Nephron (organoid): ENCODE results near the gene UBE2F.

ENCODE experiments used
- H3K27ac Mint-ChIP-seq, 3 experiments: 2 replicates each; pipeline ENCODE4 v1.8.0; 2020; ENCODE audit warnings: mixed read lengths in 3 of 3, mild to moderate bottlenecking in 2 of 3, moderate library complexity in 1 of 3
- H3K27me3 Mint-ChIP-seq: 2 replicates; pipeline ENCODE4 v1.8.0; 2021; ENCODE audit warnings: low read depth, mild to moderate bottlenecking, moderate library complexity, mixed read lengths
- H3K36me3 Mint-ChIP-seq: 2 replicates; pipeline ENCODE4 v1.8.0; 2020; ENCODE audit warnings: low read depth, mixed read lengths
- H3K4me1 Mint-ChIP-seq: 2 replicates; pipeline ENCODE4 v1.8.0; 2020; ENCODE audit warnings: mixed read lengths
- H3K4me3 Mint-ChIP-seq, 3 experiments: 2 replicates each; pipeline ENCODE4 v1.8.0; 2020; ENCODE audit warnings: mild to moderate bottlenecking in 3 of 3, mixed read lengths in 3 of 3, moderate library complexity in 2 of 3
- H3K9me3 Mint-ChIP-seq: 2 replicates; pipeline ENCODE4 v1.8.0; 2020; ENCODE audit warnings: mixed read lengths
- CTCF ChIP-seq, 3 experiments: fragments of 200-600 bp; sonication (generic); IDR thresholded peaks; one replicate each; pipeline ENCODE4 v1.5.0; 2021; ENCODE audit warnings: antibody characterized with exemption in 3 of 3; ENCODE audit not compliant: unreplicated experiment in 3 of 3

UBE2F gene

GRCh38 chr2:237971661-237972060, 4.8 kb downstream of the UBE2F start:
- Mint-ChIP-seq H3K4me1 (peaks cover 30% of the 10 kb centered on the region), H3K27ac (no peak overlapping the region), H3K4me3 (no peak overlapping the region), H3K9me3 (no peaks in the 10 kb centered on the region), H3K27me3 (no peaks in the 10 kb centered on the region), H3K36me3 (peaks cover 13% of the 10 kb centered on the region)
- TF ChIP-seq CTCF (IDR thresholded peaks at IDR 0.05; ENCODE audit: unreplicated experiment in 3 of 3): no peak

GRCh38 chr2:237972211-237972610, 5.4 kb downstream of the UBE2F start:
- no peak for TF ChIP-seq CTCF (IDR thresholded peaks at IDR 0.05; ENCODE audit: unreplicated experiment in 3 of 3)
- Mint-ChIP-seq H3K9me3 (no peaks in the 10 kb centered on the region), H3K4me3 (no peak overlapping the region), H3K27me3 (no peaks in the 10 kb centered on the region), H3K36me3 (peaks cover 13% of the 10 kb centered on the region), H3K4me1 (peaks cover 31% of the 10 kb centered on the region), H3K27ac (no peak overlapping the region)

- H3K36me3 Mint-ChIP-seq: peaks cover 17% of the 10 kb centered on the region
- no peaks in the 10 kb centered on the region for H3K27me3 Mint-ChIP-seq
- H3K9me3 Mint-ChIP-seq: no peaks in the 10 kb centered on the region
- H3K4me3 Mint-ChIP-seq: no peak overlapping the region
- TF ChIP-seq CTCF (IDR thresholded peaks at IDR 0.05; ENCODE audit: unreplicated experiment in 3 of 3): no peak
- H3K4me1 Mint-ChIP-seq: peaks cover 33% of the 10 kb centered on the region
- H3K27ac Mint-ChIP-seq: peak overlapping the region in 1 of 3 experiments; percentile 14
Measured at GRCh38 chr2:237972936-237973335, 6.1 kb downstream of the UBE2F start.

GRCh38 chr2:237977380-237977779, 10.6 kb downstream of the UBE2F start:
- TF ChIP-seq CTCF (IDR thresholded peaks at IDR 0.05; ENCODE audit: unreplicated experiment in 3 of 3): no peak
- no peak overlapping the region for H3K4me3 Mint-ChIP-seq
- no peaks in the 10 kb centered on the region for H3K9me3 Mint-ChIP-seq

GRCh38 chr2:237978058-237978712, 11.4 kb downstream of the UBE2F start:
- Mint-ChIP-seq H3K4me3 (no peak overlapping the region), H3K9me3 (no peaks in the 10 kb centered on the region), H3K36me3 (peaks cover 17% of the 10 kb centered on the region), H3K27ac (no peak overlapping the region), H3K27me3 (no peaks in the 10 kb centered on the region), H3K4me1 (peaks cover 24% of the 10 kb centered on the region)
- TF ChIP-seq CTCF (IDR thresholded peaks at IDR 0.05; ENCODE audit: unreplicated experiment in 3 of 3): no peak

More at GRCh38 chr2:237977380-237977779, 10.6 kb downstream of the UBE2F start:
- Mint-ChIP-seq H3K27ac (no peak overlapping the region), H3K4me1 (peaks cover 24% of the 10 kb centered on the region), H3K36me3 (peaks cover 17% of the 10 kb centered on the region), H3K27me3 (no peaks in the 10 kb centered on the region)

- H3K36me3 Mint-ChIP-seq: peaks cover 13% of the 10 kb centered on the region
- TF ChIP-seq CTCF (IDR thresholded peaks at IDR 0.05; ENCODE audit: unreplicated experiment in 3 of 3): no peak
- H3K4me3 Mint-ChIP-seq: no peak overlapping the region
- no peaks in the 10 kb centered on the region for H3K9me3 Mint-ChIP-seq
- H3K27me3 Mint-ChIP-seq: no peaks in the 10 kb centered on the region
- H3K4me1 Mint-ChIP-seq: peaks cover 28% of the 10 kb centered on the region
- H3K27ac Mint-ChIP-seq: peak overlapping the region in 1 of 3 experiments; percentile 33
Measured at GRCh38 chr2:237979331-237979730, 12.5 kb downstream of the UBE2F start.
